Activated naive CD8-positive, alpha-beta T cell treated with anti-CD3 and anti-CD28 coated beads, Interleukin-2, amount 10 ng/mL, durations not matched to agents 7 days and 5 days (primary cell): Measurements from ENCODE around the gene TMBIM1. TPM values are rescaled to one million over a fixed set of nuclear protein-coding genes. Genes with fewer than 3 reads are reported as not detected.
"Not testable (repeated sequence)": the region's sequence is repeated elsewhere in the genome, so short reads cannot be mapped to it uniquely, and the experiment has no call there.

Experiments used
- ATAC-seq: fragments of 150-1000 bp; cut with Tn5 transposase; one replicate; pipeline ENCODE4 v1.10.0; 2021; ENCODE audit warnings: low read depth, moderate library complexity
- POLR2A ChIA-PET: fragments of 350-600 bp; sonication (Branson Sonifier 250); formaldehyde crosslinking; loops from one replicate; lab custom pipeline; 2021; ENCODE audit warnings: antibody characterized with exemption; lab: Charles Lee
- DNase-seq: peaks from one replicate; pipeline ENCODE4 v3.0.0; 2021
- H3K27ac Mint-ChIP-seq: one replicate; pipeline ENCODE4 v1.8.0; 2022; ENCODE audit warnings: mild to moderate bottlenecking, mixed read lengths
- H3K27me3 Mint-ChIP-seq: one replicate; pipeline ENCODE4 v1.8.0; 2022; ENCODE audit warnings: mild to moderate bottlenecking, moderate library complexity, mixed read lengths
- H3K36me3 Mint-ChIP-seq: one replicate; pipeline ENCODE4 v1.8.0; 2021; ENCODE audit warnings: mild to moderate bottlenecking, mixed read lengths
- H3K4me1 Mint-ChIP-seq: one replicate; pipeline ENCODE4 v1.8.0; 2021; ENCODE audit warnings: mixed read lengths
- H3K4me3 Mint-ChIP-seq: one replicate; pipeline ENCODE4 v1.8.0; 2022; ENCODE audit warnings: mild to moderate bottlenecking, moderate library complexity, mixed read lengths
- H3K9me3 Mint-ChIP-seq: one replicate; pipeline ENCODE4 v1.8.0; 2021; ENCODE audit warnings: mixed read lengths
- total RNA-seq, 2 experiments: library from RNA; stranded (reverse); gene quantifications; one replicate each; pipeline ENCODE4 v1.2.3, GENCODE V29; 2021

Gene TMBIM1
- total RNA-seq, 2 experiments from 2014 or later, result 61.0 to 71.5 TPM

DNA sequence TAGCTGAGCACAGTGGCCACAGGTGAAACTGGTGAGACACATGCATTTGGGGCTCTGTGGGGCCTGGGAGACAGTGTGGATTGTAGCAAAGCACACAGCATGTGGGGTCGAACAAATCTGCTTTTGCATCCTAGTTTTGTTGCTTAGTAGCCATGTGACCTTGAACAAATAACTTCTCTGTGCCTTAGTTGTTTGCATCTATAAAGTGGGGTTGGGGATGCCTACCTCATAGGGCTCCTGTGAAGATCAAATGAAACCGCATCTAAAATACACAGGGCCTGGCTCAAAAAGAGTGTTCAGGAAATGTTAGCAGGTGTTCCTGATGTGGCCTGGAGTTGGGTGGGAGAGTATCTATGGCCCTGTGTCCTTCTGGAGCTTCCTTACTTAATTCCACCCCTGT lies 34.0 kb upstream of the TMBIM1 start:
- Mint-ChIP-seq H3K27ac (no peak overlapping the region), H3K27me3 (peaks cover 16% of the 10 kb centered on the region), H3K9me3 (no peaks in the 10 kb centered on the region), H3K4me3 (no peak overlapping the region), H3K36me3 (no peaks in the 10 kb centered on the region), H3K4me1 (peaks cover 12% of the 10 kb centered on the region)
- POLR2A ChIA-PET, result no interaction called here
- ATAC-seq (no peak), DNase-seq (no peak)

- Mint-ChIP-seq H3K27me3 (peaks cover 16% of the 10 kb centered on the region), H3K4me1 (peaks cover 18% of the 10 kb centered on the region), H3K9me3 (no peaks in the 10 kb centered on the region), H3K36me3 (no peaks in the 10 kb centered on the region), H3K27ac (no peak overlapping the region), H3K4me3 (no peak overlapping the region)
- POLR2A ChIA-PET, result no interaction called here
- DNase-seq (no peak), ATAC-seq (no peak)
Observed at GRCh38 chr2:218325566-218326160, 33.4 kb upstream of the TMBIM1 start.

GRCh38 chr2:218323526-218324472 lies 31.5 kb upstream of the TMBIM1 start:
- POLR2A ChIA-PET, result no interaction called here
- Mint-ChIP-seq H3K27ac (peak overlapping the region; percentile 40), H3K4me1 (peaks cover 20% of the 10 kb centered on the region), H3K4me3 (peak overlapping the region; percentile 79), H3K27me3 (peaks cover 16% of the 10 kb centered on the region), H3K9me3 (no peaks in the 10 kb centered on the region), H3K36me3 (no peaks in the 10 kb centered on the region)
- DNase-seq, result no peak
- ATAC-seq, result no peak

DNA sequence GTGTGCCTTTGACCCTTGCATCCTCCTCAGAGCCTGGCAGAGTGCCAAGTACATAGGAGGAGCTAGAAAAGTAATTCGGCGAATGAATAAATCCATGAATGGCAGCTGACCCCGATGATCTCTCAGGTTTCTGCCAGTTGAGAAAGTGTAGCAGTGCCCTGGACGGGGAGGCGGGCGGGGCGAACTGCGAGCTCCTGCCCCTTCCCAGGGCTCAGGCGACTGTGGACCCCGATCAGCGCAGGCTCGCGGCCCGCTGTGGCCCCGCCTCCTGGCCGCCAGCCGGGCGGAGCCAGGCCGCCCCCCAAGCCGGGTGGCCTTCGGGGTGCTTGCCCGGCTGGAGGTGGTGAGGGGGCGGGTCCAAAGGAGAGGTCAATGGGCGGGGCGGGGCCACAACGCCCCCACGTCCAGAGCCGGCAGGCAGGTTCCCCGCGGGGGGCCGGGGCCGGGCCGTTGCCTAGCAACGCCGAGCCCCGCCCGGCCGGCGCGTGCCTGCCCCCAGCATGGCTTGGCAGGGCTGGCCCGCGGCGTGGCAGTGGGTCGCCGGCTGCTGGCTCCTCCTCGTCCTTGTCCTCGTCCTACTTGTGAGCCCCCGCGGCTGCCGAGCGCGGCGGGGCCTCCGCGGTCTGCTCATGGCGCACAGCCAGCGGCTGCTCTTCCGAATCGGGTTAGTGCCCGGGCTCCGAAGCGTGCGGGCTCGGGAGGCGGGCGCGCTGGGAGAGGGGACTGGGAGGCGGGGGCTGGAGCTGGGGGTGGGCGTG lies 30.6 kb upstream of the TMBIM1 start:
- no peak overlapping the region for H3K27ac Mint-ChIP-seq

DNA sequence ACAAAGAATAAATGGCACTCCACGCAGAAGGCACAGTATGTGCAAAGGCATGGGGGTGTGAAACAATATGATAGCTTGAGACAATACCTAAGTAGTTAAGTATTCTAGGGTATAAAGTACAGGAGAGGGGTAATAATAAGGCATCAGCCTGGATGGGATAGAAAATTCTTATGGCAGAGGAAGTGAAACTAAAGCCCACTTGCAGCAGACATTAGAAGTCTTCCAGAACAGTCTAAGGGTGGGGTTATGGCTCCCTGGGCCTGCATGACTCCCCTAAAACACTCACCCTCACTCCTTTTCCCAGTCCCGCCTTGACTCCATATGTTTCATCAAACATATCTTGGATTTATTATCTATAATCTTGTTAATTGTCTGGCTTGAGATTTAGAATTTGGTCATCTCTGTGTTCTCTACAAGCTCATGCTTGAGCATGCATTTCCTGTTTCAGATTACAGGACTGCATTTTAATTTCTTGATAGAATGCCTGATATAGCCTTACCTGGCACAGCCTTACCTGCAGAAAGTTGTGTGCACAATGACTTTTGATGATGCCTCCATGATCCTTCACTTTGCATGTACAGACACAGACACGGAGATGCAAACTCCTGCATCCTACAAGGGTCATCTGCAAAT lies 28.5 kb upstream of the TMBIM1 start:
- H3K4me3 Mint-ChIP-seq, result no peak overlapping the region

More for the DNA sequence above, 30.6 kb upstream of the TMBIM1 start:
- Mint-ChIP-seq H3K4me3 (peak overlapping the region; percentile 79), H3K36me3 (peaks cover 2% of the 10 kb centered on the region), H3K4me1 (peaks cover 21% of the 10 kb centered on the region), H3K9me3 (no peaks in the 10 kb centered on the region), H3K27me3 (peaks cover 16% of the 10 kb centered on the region)
- DNase-seq (peak; percentile 69), ATAC-seq (peak; percentile 65)
- POLR2A ChIA-PET, result no interaction called here

DNA sequence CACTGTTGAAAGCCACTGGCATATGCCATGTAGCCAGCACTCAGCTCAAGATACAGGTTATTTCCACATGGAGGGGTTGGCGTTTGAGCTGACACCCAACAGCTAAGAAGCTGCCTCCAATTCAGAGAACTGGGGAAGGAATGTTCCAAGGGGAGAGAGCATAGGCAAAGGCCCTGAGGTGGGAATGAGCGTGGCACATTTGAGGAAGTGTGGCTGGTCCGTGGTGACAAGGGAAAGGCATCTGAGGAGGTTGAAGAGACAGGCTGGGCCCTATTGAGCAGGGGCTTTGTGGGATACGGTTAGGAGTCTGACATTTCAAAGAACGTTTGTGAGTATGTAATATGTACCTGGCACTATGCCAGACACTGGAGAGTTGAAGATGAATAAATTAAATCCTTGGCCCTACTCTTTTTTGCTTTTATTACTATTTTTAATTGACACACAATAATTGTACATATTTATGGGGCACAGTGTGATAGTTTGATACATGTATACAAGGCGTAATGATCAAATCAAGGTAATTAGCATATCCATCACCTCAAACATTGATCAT lies 27.6 kb upstream of the TMBIM1 start:
- DNase-seq (no peak), ATAC-seq (no peak)
- H3K36me3 Mint-ChIP-seq, result peaks cover 8% of the 10 kb centered on the region
- POLR2A ChIA-PET, result interaction anchor here (1.1 kb wide), 1 partner anchor 37 kb away, joined by 3 read pairs; the partner anchor contains the start of gene CATIP
- no peak overlapping the region for H3K27ac Mint-ChIP-seq
- peaks cover 13% of the 10 kb centered on the region for H3K27me3 Mint-ChIP-seq
- H3K4me3 Mint-ChIP-seq, result no peak overlapping the region
- H3K9me3 Mint-ChIP-seq, result no peaks in the 10 kb centered on the region
- peaks cover 42% of the 10 kb centered on the region for H3K4me1 Mint-ChIP-seq

More for the DNA sequence above, 28.5 kb upstream of the TMBIM1 start:
- no peak for DNase-seq
- Mint-ChIP-seq H3K9me3 (no peaks in the 10 kb centered on the region), H3K36me3 (peaks cover 8% of the 10 kb centered on the region), H3K4me1 (peaks cover 39% of the 10 kb centered on the region), H3K27ac (no peak overlapping the region), H3K27me3 (peaks cover 13% of the 10 kb centered on the region)
- POLR2A ChIA-PET, result no interaction called here
- no peak for ATAC-seq

- ATAC-seq (no peak), DNase-seq (no peak)
- Mint-ChIP-seq H3K4me1 (peaks cover 35% of the 10 kb centered on the region), H3K4me3 (no peak overlapping the region), H3K27me3 (no peaks in the 10 kb centered on the region), H3K27ac (no peak overlapping the region), H3K9me3 (no peaks in the 10 kb centered on the region), H3K36me3 (peaks cover 8% of the 10 kb centered on the region)
- POLR2A ChIA-PET, result no interaction called here
Observed at GRCh38 chr2:218318241-218318640, 25.9 kb upstream of the TMBIM1 start.

GRCh38 chr2:218317835-218318234 lies 25.5 kb upstream of the TMBIM1 start:
- H3K27ac Mint-ChIP-seq, result no peak overlapping the region
- H3K36me3 Mint-ChIP-seq, result peaks cover 8% of the 10 kb centered on the region
- H3K27me3 Mint-ChIP-seq, result no peaks in the 10 kb centered on the region
- no peak overlapping the region for H3K4me3 Mint-ChIP-seq
- DNase-seq, result no peak
- POLR2A ChIA-PET, result interaction anchor here (2.2 kb wide), 1 partner anchor 79 kb away, joined by 9 read pairs; no protein-coding TSS in a partner anchor
- H3K9me3 Mint-ChIP-seq, result no peaks in the 10 kb centered on the region
- no peak for ATAC-seq
- H3K4me1 Mint-ChIP-seq, result peaks cover 35% of the 10 kb centered on the region

DNA sequence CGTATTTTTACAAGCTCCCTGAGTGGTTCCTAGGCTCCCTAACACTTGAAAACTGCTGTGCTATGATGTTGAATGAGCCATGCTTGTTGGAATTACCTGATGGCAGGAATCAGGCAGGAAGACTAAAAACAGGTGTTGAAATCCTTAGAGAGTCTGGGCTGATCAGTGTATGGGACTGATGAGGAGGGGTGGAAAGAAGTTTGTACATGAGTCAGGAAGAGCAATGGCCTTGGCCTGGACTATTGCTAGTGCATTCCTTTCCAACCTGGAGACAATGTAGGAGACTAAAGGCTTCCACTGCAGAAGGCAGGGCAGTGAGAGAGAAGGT lies 25.0 kb upstream of the TMBIM1 start:
- Mint-ChIP-seq H3K27ac (peak overlapping the region; percentile 45), H3K36me3 (peaks cover 8% of the 10 kb centered on the region), H3K4me1 (peaks cover 32% of the 10 kb centered on the region), H3K27me3 (no peaks in the 10 kb centered on the region), H3K4me3 (no peak overlapping the region), H3K9me3 (no peaks in the 10 kb centered on the region)
- DNase-seq (no peak), ATAC-seq (no peak)
- POLR2A ChIA-PET, result interaction anchor here (2.2 kb wide), 1 partner anchor 80 kb away, joined by 9 read pairs; no protein-coding TSS in a partner anchor

- no peak overlapping the region for H3K27ac Mint-ChIP-seq
- DNase-seq (no peak), ATAC-seq (no peak)
- peaks cover 8% of the 10 kb centered on the region for H3K36me3 Mint-ChIP-seq
- POLR2A ChIA-PET, result no interaction called here
- H3K9me3 Mint-ChIP-seq, result no peaks in the 10 kb centered on the region
- peaks cover 22% of the 10 kb centered on the region for H3K4me1 Mint-ChIP-seq
- no peak overlapping the region for H3K4me3 Mint-ChIP-seq
- no peaks in the 10 kb centered on the region for H3K27me3 Mint-ChIP-seq
Observed at GRCh38 chr2:218315397-218315796, 23.1 kb upstream of the TMBIM1 start.

DNA sequence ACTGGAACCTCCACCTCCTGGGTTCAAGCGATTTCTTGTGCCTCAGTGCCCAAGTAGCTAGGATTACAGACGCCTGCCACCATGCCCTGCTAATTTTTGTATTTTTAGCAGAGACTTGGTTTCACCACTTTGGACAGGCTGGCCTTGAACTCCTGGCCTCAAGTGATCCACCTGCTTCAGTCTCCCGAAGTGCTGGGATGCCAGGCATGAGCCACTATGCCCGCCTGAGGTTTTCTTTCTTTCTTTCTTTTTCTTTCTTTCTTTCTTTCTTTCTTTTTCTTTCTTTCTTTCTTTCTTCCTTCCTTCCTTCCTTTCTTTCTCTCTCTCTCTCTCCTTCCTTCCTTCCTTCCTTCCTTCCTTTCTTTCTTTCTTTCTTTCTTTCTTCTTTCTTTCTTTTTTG lies 22.5 kb upstream of the TMBIM1 start:
- H3K27me3 Mint-ChIP-seq, H3K36me3 Mint-ChIP-seq, ATAC-seq, H3K4me3 Mint-ChIP-seq, POLR2A ChIA-PET, DNase-seq, H3K27ac Mint-ChIP-seq, H3K9me3 Mint-ChIP-seq: not testable (repeated sequence)
- peaks cover 22% of the 10 kb centered on the region for H3K4me1 Mint-ChIP-seq

DNA sequence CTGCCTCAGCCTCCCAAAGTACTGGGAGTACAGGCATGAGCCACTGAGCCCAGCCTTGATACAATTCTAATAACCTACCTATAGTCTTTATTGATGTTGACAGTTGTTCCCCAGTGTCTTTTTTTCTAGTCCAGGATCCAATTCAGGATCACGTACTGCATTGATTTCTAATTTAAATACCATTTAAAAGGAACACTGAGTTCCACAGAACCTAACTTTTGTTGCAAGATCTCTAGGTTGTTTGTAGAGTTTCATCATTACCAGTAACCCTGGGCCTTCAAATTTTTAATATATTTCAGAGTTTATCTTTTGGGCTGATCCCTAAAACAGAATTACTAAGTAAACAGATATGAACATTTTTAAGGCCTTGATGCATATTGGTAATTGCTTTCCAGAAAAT lies 21.1 kb upstream of the TMBIM1 start:
- ATAC-seq (no peak), DNase-seq (no peak)
- Mint-ChIP-seq H3K4me3 (no peak overlapping the region), H3K27me3 (no peaks in the 10 kb centered on the region), H3K36me3 (peaks cover 6% of the 10 kb centered on the region), H3K27ac (no peak overlapping the region), H3K4me1 (peaks cover 22% of the 10 kb centered on the region), H3K9me3 (no peaks in the 10 kb centered on the region)
- POLR2A ChIA-PET, result no interaction called here
